ENCODE results near the gene SURF6.
"Not testable (repeated sequence)": the region's sequence is repeated elsewhere in the genome, so short reads cannot be mapped to it uniquely, and the experiment has no call there.

Gene SURF6

DNA sequence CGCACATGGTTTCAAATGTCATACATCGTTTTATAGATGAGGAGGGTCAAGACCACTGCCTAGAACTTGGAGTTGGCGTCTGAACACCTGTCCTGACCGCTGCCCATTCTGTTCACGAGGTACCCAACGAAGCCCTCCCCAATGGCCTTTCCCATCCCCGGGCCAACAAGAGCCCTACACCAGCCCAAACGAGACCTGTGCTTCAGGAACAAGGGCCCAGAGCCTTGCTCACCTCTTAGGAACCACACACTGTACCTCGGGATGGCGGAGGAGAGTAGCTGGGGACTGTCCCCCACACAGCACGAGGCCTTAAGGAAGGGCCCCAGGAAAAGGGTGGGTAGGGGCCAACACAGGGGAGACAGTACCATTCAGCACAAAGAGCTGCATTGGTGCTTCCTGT, 3.0 kb downstream of the SURF6 start:
- no peak for DNase-seq (ENCODE audit: low read depth)
- TF ChIP-seq CTCF (IDR thresholded peaks at IDR 0.05; ENCODE audit: low read depth, low read length, missing control alignments), result no peak

GRCh38 chr9:133332381-133332730, 3.6 kb downstream of the SURF6 start:
- DNase-seq (ENCODE audit: low read depth), result no peak
- H3K4me3 ChIP-seq (ENCODE audit: low read depth, low read length), result no peak overlapping the region
- no peak for TF ChIP-seq CTCF (IDR thresholded peaks at IDR 0.05; ENCODE audit: low read depth, low read length, missing control alignments)

More for the DNA sequence above, 3.0 kb downstream of the SURF6 start:
- no peak overlapping the region for H3K4me3 ChIP-seq (ENCODE audit: low read depth, low read length)

DNA sequence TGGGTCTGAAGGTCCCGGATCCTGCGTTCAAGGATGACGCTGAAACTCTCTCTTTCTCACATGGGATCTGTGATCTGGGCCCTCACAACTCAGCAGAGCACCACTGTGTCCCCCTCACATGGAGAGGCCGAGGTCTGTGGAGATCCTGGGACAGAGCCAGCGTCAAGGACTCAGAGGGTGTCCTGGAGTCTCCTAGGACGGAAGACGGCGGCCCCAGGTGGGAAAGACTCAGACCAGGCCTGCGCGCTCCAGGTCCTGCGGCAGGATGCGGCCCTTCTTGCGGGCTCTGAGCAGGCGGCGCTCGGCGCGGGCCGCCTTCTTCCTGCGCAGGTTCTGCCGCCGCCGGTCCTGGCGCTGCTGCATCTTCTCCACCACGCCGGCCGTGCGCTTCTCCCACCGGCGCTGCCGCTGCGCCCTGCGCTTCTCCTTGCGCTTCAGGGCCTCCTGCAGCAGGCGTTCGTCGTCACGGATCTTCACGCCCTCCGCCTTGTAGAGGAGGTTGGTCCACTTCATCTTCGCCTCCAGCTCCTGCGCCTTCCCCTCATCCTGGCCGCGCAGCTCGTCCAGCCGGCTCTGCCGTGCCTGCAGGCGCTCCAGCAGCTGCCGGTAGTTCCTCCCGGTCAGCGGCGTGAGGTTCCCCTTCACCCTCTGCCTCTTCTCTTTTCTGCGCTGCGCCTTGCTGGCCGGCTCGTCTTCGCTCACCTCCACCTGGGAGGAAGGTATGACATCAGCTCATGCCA, 4.2 kb downstream of the SURF6 start:
- TF ChIP-seq CTCF (IDR thresholded peaks at IDR 0.05; ENCODE audit: low read depth, low read length, missing control alignments), result no peak
- no peak overlapping the region for H3K4me3 ChIP-seq (ENCODE audit: low read depth, low read length)
- no peak for DNase-seq (ENCODE audit: low read depth)

- TF ChIP-seq CTCF (IDR thresholded peaks at IDR 0.05; ENCODE audit: low read depth, low read length, missing control alignments), result no peak
- no peak for DNase-seq (ENCODE audit: low read depth)
- H3K4me3 ChIP-seq (ENCODE audit: low read depth, low read length), result no peak overlapping the region
Observed at GRCh38 chr9:133331221-133331620, 4.8 kb downstream of the SURF6 start.

GRCh38 chr9:133329306-133330156, 6.5 kb downstream of the SURF6 start:
- H3K4me3 ChIP-seq (ENCODE audit: low read depth, low read length); DNase-seq (ENCODE audit: low read depth): not testable (repeated sequence)
- TF ChIP-seq CTCF (IDR thresholded peaks at IDR 0.05; ENCODE audit: low read depth, low read length, missing control alignments), result peak; percentile 57

DNA sequence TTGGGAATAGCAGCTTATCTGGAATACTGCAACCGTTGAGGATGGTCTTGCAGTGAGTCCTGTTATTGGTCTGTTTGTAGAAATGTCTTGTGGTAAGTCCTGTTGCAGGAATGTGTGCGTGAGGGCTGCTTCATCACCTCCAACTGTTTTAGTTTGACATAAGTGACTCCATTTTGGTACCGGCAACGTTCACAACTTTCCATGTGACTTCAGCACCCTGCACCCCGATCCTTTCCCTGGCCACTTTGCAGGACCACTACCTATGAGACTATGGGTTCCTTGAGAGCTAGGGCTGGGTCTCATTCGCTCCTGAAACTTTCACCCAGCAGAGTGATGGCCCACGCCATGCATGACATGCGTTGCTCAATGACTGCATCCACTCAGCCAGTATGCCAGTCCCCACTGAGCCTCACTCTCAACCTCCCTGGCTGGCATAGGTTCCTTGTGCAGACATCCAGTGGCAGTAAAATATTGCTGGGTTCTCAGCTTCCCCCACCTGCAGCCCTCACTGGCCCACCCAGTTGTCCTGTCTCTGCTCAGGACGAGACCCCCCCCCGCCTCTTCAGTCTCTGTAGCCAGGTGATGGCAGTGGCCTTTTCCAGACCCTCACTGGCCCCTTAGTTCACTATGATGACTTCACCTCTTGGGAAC, 8.0 kb downstream of the SURF6 start:
- no peak for TF ChIP-seq CTCF (IDR thresholded peaks at IDR 0.05; ENCODE audit: low read depth, low read length, missing control alignments)
- DNase-seq (ENCODE audit: low read depth), result no peak
- H3K4me3 ChIP-seq (ENCODE audit: low read depth, low read length), result no peak overlapping the region

DNA sequence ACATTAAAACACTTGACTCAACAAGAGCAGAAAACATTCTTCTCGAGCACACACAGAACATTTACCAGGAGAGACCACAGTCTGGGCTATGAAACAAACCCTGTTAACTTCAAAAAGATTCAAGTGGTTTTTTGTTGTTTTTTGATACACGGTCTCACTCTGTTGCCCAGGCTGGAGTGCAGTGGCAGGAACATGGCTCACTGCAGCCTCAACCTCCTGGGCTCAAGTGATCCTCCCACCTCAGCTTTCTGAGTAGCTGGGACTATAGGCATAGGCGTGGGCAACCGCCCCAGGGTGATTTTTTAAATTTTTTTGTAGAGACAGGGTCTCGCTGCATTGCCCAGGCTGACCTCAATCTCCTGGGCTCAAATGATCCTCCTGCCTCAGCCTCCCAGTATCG, 9.0 kb downstream of the SURF6 start:
- DNase-seq (ENCODE audit: low read depth); H3K4me3 ChIP-seq (ENCODE audit: low read depth, low read length): not testable (repeated sequence)
